Ishikawa (cell line): ENCODE data around the gene ITIH5.

Source experiments
- CEBPB ChIP-seq: IDR thresholded peaks from 2 replicates; pipeline ENCODE4 v1.6.1; 2012
- CREB1 ChIP-seq: IDR thresholded peaks from 2 replicates; pipeline ENCODE4 v1.6.1; 2012; ENCODE audit warnings: low read depth
- EP300 ChIP-seq: IDR thresholded peaks from 2 replicates; pipeline ENCODE4 v1.6.1; 2012; ENCODE audit warnings: borderline replicate concordance
- FOXM1 ChIP-seq: IDR thresholded peaks from 2 replicates; pipeline ENCODE4 v1.6.1; 2012; ENCODE audit warnings: low read depth, borderline replicate concordance
- MAX ChIP-seq: IDR thresholded peaks from 2 replicates; pipeline ENCODE4 v1.6.1; 2012
- NFIC ChIP-seq: IDR thresholded peaks from 2 replicates; pipeline ENCODE4 v1.6.1; 2012
- RAD21 ChIP-seq: IDR thresholded peaks from 2 replicates; pipeline ENCODE4 v1.6.1; 2012; ENCODE audit warnings: low read depth
- REST ChIP-seq: IDR thresholded peaks from 2 replicates; pipeline ENCODE4 v1.6.1; 2012; ENCODE audit warnings: low read depth, mild to moderate bottlenecking
- TAF1 ChIP-seq: IDR thresholded peaks from 2 replicates; pipeline ENCODE4 v1.6.1; 2012; ENCODE audit warnings: low read depth, mild to moderate bottlenecking
- TCF12 ChIP-seq: IDR thresholded peaks from 2 replicates; pipeline ENCODE4 v1.6.1; 2012; ENCODE audit warnings: low read depth
- TEAD4 ChIP-seq: IDR thresholded peaks from 2 replicates; pipeline ENCODE4 v1.6.1; 2012
- YY1 ChIP-seq: IDR thresholded peaks from 2 replicates; pipeline ENCODE4 v1.6.1; 2012; ENCODE audit warnings: low read depth

DNA sequence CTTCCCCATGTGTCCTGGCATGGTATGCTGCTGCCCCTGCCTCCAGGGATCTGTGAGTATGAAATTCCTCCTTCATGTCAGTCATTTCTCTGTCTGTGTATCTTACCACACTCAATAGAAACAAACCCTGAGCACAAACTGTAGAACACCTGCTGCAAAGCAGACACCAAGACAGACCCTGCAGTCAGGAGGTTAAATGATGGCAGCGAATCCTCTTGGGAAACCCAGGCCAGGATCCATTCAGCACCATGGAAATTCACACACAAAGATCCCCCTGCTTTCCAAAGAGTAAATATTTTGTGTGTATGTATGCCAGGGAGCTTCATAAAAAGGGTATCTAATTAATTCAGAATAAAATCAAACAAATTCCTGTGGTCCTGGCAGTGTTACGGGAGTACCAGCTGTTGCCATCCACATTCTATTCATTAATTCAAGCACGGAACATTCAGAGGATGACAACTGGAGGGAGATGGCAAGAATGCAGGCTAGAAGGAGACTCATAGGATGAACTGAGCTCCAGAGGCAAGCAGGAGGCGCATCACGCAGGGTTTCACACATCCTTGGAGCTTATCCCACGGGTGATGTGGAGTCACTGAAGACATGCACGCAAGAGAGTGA, 14.8 kb downstream of the ITIH5 start:
- no peak for TF ChIP-seq CEBPB
- no peak for TF ChIP-seq REST
- TF ChIP-seq YY1: no peak
- no peak for TF ChIP-seq EP300
- TF ChIP-seq NFIC: no peak
- TF ChIP-seq CREB1: no peak
- no peak for TF ChIP-seq TAF1
- no peak for TF ChIP-seq MAX
- no peak for TF ChIP-seq RAD21
- TF ChIP-seq FOXM1: no peak
- no peak for TF ChIP-seq TCF12
- no peak for TF ChIP-seq TEAD4
